GM23248 (cell line): ENCODE results near the gene ZNF207. TPM values are rescaled to one million over a fixed set of nuclear protein-coding genes. Genes with fewer than 3 reads are reported as not detected.

ENCODE experiments used
- DNase-seq: peaks from one replicate; pipeline ENCODE4 v3.0.0-alpha.2; 2015
- H2AFZ ChIP-seq: fragments of 200-600 bp; sonication (generic); 2 replicates; pipeline ENCODE4 v1.6.1; 2016; ENCODE audit warnings: antibody characterized with exemption
- H3F3A ChIP-seq: fragments of 200-600 bp; sonication (generic); 2 replicates; pipeline ENCODE4 v1.6.1; 2016; ENCODE audit warnings: mild to moderate bottlenecking, antibody characterized with exemption, mixed run types; ENCODE audit not compliant: insufficient read depth
- H3K27ac ChIP-seq: fragments of 200-600 bp; sonication (generic); 2 replicates; pipeline ENCODE4 v1.5.1; 2016; ENCODE audit warnings: mild to moderate bottlenecking
- H3K27me3 ChIP-seq: fragments of 200-600 bp; sonication (generic); replicated peaks from 2 replicates; pipeline ENCODE4 v1.6.1; 2016; ENCODE audit warnings: mild to moderate bottlenecking; ENCODE audit not compliant: insufficient read depth
- H3K36me3 ChIP-seq: fragments of 200-600 bp; sonication (generic); 2 replicates; pipeline ENCODE4 v1.6.1; 2016; ENCODE audit warnings: low read depth, mild to moderate bottlenecking
- H3K4me1 ChIP-seq: fragments of 200-600 bp; sonication (generic); 2 replicates; pipeline ENCODE4 v1.6.1; 2016; ENCODE audit warnings: mild to moderate bottlenecking; ENCODE audit not compliant: insufficient read depth
- H3K4me2 ChIP-seq: fragments of 200-600 bp; sonication (generic); one replicate; pipeline ENCODE4 v1.6.1; 2016; ENCODE audit warnings: mild to moderate bottlenecking; ENCODE audit not compliant: unreplicated experiment
- H3K4me3 ChIP-seq: fragments of 200-600 bp; sonication (generic); 2 replicates; pipeline ENCODE4 v1.5.1; 2016; ENCODE audit warnings: mild to moderate bottlenecking
- H3K79me2 ChIP-seq: fragments of 200-600 bp; sonication (generic); 2 replicates; pipeline ENCODE4 v1.6.1; 2016; ENCODE audit warnings: mild to moderate bottlenecking; ENCODE audit not compliant: insufficient read depth
- H3K9ac ChIP-seq: fragments of 200-600 bp; sonication (generic); 2 replicates; pipeline ENCODE4 v1.6.1; 2016; ENCODE audit warnings: mild to moderate bottlenecking
- H3K9me2 ChIP-seq: fragments of 200-600 bp; sonication (generic); 2 replicates; pipeline ENCODE4 v1.6.1; 2016; ENCODE audit warnings: mixed run types, mild to moderate bottlenecking, moderate library complexity; ENCODE audit not compliant: insufficient read depth
- H3K9me3 ChIP-seq: fragments of 200-600 bp; sonication (generic); one replicate; pipeline ENCODE4 v1.6.1; 2017; ENCODE audit warnings: low read depth
- H4K20me1 ChIP-seq: fragments of 200-600 bp; sonication (generic); 2 replicates; pipeline ENCODE4 v1.6.0; 2016; ENCODE audit not compliant: insufficient read depth
- EZH2 ChIP-seq: fragments of 200-600 bp; sonication (generic); IDR thresholded peaks from 2 replicates; pipeline ENCODE4 v1.6.1; 2018; ENCODE audit warnings: antibody characterized with exemption, mild to moderate bottlenecking; ENCODE audit not compliant: insufficient read depth, poor library complexity, severe bottlenecking
- EZH2phosphoT487 ChIP-seq: fragments of 200-600 bp; sonication (generic); IDR thresholded peaks from 2 replicates; pipeline ENCODE4 v1.6.1; 2018; ENCODE audit warnings: antibody characterized with exemption, moderate library complexity, mild to moderate bottlenecking, low read depth; ENCODE audit not compliant: insufficient read depth
- WGBS, 2 experiments: methylation state at CpG; one replicate each; pipeline ENCODE4 v1.1.6; 2015 to 2017; ENCODE audit warnings: low lambda C conversion rate in 2 of 2, low coverage in 1 of 2; ENCODE audit errors: missing lambda C conversion rate in 2 of 2; 5-methylcytosine and 5-hydroxymethylcytosine counted together
- in situ Hi-C: fragments of 300-500 bp; cut with MboI; formaldehyde crosslinking; loops from 2 replicates; pipeline ENCODE4 v1.15.0; 2020
- polyA plus RNA-seq: library from polyadenylated mRNA; unstranded; fragments of >200 nt; fragmentation: Nextera tagmentation; extraction: Ambion mirVana; gene quantifications from 2 replicates; pipeline ENCODE4 v1.2.1, GENCODE V29; 2016
- total RNA-seq: library from RNA; depleted of rRNA; stranded (reverse); fragments of >200 nt; shearing (Covaris generic); gene quantifications from 2 replicates; pipeline ENCODE4 v1.2.3, GENCODE V29; 2014

Gene ZNF207
- total and polyA plus RNA-seq, 2 experiments from 2014 or later = 96.8 to 113 TPM

GRCh38 chr17:32323046-32323445 is 26.9 kb upstream of the ZNF207 start:
- no peaks in the 10 kb centered on the region for H3K36me3 ChIP-seq
- no peaks in the 10 kb centered on the region for H3K9me2 ChIP-seq
- 95% methylated on average over 10 of the region's 10 CpGs for WGBS, 2 experiments
- no peak overlapping the region for H3K9ac ChIP-seq
- H3K4me1 ChIP-seq = no peaks in the 10 kb centered on the region
- no peaks in the 10 kb centered on the region for H3K27me3 ChIP-seq
- H3K4me2 ChIP-seq = no peak overlapping the region
- no peaks in the 10 kb centered on the region for H3K79me2 ChIP-seq
- DNase-seq = no peak
- no peaks in the 10 kb centered on the region for H4K20me1 ChIP-seq
- H3K4me3 ChIP-seq = no peak overlapping the region
- no peak overlapping the region for H3K27ac ChIP-seq
- in situ Hi-C loops = no loop called here
- H3F3A ChIP-seq = no peaks in the 10 kb centered on the region
- no peak for TF ChIP-seq EZH2phosphoT487
- TF ChIP-seq EZH2 = no peak
- H2AFZ ChIP-seq = no peak overlapping the region
- no peaks in the 10 kb centered on the region for H3K9me3 ChIP-seq

- H3K4me2 ChIP-seq = peak overlapping the region; percentile 55
- H3K36me3 ChIP-seq = no peaks in the 10 kb centered on the region
- H3K9me2 ChIP-seq = no peaks in the 10 kb centered on the region
- H4K20me1 ChIP-seq = no peaks in the 10 kb centered on the region
- no peak overlapping the region for H3K27ac ChIP-seq
- peak overlapping the region; percentile 33 for H3K9ac ChIP-seq
- peak; percentile 61 for DNase-seq
- H3K4me1 ChIP-seq = no peaks in the 10 kb centered on the region
- H3K4me3 ChIP-seq = peak overlapping the region; percentile 53
- no peak for TF ChIP-seq EZH2
- no peak for TF ChIP-seq EZH2phosphoT487
- H3K9me3 ChIP-seq = no peaks in the 10 kb centered on the region
- in situ Hi-C loops = no loop called here
- WGBS, 2 experiments = 18% methylated on average over 11 of the region's 11 CpGs
- H3K79me2 ChIP-seq = no peaks in the 10 kb centered on the region
- peak overlapping the region; percentile 82 for H2AFZ ChIP-seq
- H3K27me3 ChIP-seq = no peaks in the 10 kb centered on the region
- H3F3A ChIP-seq = no peaks in the 10 kb centered on the region
Observed at GRCh38 chr17:32323811-32324491, 26.0 kb upstream of the ZNF207 start.

- Histone ChIP-seq H2AFZ (no peak overlapping the region), H3K9me2 (no peaks in the 10 kb centered on the region), H4K20me1 (no peaks in the 10 kb centered on the region), H3K9ac (no peak overlapping the region), H3K4me1 (0 out of 2 replicates have a peak, but pooled peaks cover 5% of the 10 kb centered on the region), H3K4me2 (no peak overlapping the region), H3K36me3 (no peaks in the 10 kb centered on the region; the same call in 1 of the 2 replicates), H3K9me3 (no peaks in the 10 kb centered on the region), H3K27ac (no peak overlapping the region), H3F3A (peaks cover 11% of the 10 kb centered on the region; the same call in 1 of the 2 replicates), H3K4me3 (no peak overlapping the region), H3K79me2 (no peaks in the 10 kb centered on the region), H3K27me3 (no peaks in the 10 kb centered on the region)
- 95 to 96% methylated on average over 1 of the region's 1 CpG for WGBS, 2 experiments
- no peak for DNase-seq
- in situ Hi-C loops = loop anchor here (5.0 kb wide), 1 partner anchor 76 kb away; no protein-coding TSS in a partner anchor
- no peak for TF ChIP-seq EZH2phosphoT487
- no peak for TF ChIP-seq EZH2
Observed at GRCh38 chr17:32327911-32328310, 22.0 kb upstream of the ZNF207 start.

GRCh38 chr17:32330147-32330546 is 19.8 kb upstream of the ZNF207 start:
- Histone ChIP-seq H3K9me2 (no peaks in the 10 kb centered on the region), H3K36me3 (peaks cover 5% of the 10 kb centered on the region; the same call in 1 of the 2 replicates), H3K79me2 (no peaks in the 10 kb centered on the region), H3K4me3 (no peak overlapping the region), H3F3A (peaks cover 13% of the 10 kb centered on the region; the same call in 1 of the 2 replicates), H3K27ac (no peak overlapping the region), H3K4me1 (peaks cover 9% of the 10 kb centered on the region; the same call in 1 of the 2 replicates), H3K4me2 (no peak overlapping the region), H3K9me3 (no peaks in the 10 kb centered on the region), H4K20me1 (no peaks in the 10 kb centered on the region), H3K9ac (no peak overlapping the region), H2AFZ (no peak overlapping the region), H3K27me3 (no peaks in the 10 kb centered on the region)
- WGBS, 2 experiments = 44 to 47% methylated on average over 3 of the region's 3 CpGs
- DNase-seq = no peak
- in situ Hi-C loops = no loop called here
- no peak for TF ChIP-seq EZH2phosphoT487
- no peak for TF ChIP-seq EZH2
